ENCODE measurements around the gene KLHL20.
A peak's percentile ranks its signal among the peaks of the same experiment; 100 is the strongest.
"Not testable (repeated sequence)": the region's sequence is repeated elsewhere in the genome, so short reads cannot be mapped to it uniquely, and the experiment has no call there.

The KLHL20 gene, protein sequence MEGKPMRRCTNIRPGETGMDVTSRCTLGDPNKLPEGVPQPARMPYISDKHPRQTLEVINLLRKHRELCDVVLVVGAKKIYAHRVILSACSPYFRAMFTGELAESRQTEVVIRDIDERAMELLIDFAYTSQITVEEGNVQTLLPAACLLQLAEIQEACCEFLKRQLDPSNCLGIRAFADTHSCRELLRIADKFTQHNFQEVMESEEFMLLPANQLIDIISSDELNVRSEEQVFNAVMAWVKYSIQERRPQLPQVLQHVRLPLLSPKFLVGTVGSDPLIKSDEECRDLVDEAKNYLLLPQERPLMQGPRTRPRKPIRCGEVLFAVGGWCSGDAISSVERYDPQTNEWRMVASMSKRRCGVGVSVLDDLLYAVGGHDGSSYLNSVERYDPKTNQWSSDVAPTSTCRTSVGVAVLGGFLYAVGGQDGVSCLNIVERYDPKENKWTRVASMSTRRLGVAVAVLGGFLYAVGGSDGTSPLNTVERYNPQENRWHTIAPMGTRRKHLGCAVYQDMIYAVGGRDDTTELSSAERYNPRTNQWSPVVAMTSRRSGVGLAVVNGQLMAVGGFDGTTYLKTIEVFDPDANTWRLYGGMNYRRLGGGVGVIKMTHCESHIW

DNA sequence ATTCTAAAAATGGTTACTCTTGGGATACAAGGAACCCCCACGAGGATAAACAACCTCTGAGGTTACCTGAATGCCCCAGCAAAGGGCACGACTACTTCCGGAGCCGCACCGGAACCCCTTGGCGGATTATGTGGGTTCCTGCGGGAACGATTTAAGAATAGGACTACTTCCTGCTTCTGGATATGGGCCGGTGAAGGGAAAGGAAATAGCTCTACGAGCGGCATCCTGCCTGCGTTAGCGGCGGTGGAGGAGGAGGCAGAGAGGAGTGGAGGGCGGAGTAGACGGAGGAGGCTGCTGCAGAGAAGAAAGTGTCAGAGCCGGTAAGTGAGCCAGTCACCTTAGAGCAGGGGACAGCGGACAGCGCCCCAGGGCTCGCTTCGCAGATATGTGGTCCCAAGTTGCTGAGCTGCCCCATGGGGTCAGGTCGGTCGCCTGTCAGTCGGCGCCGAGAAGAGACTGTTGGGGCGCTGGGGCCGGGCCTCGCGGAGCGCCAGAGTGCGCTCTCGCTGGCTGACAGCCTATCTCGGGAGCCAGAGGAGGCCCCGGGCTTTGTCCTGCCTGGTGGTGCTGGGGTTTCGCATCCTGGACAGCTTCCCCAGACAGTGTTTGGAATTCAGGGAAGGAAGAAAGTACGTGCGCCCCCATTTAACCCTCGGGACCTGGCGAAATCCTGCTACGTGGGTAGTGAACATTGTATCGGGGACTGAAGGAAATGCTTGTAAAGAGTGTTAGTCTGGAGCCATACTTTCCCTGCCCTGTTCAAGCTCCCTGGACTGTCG, at the start of gene KLHL20:
Gene KLHL20, plus strand, starts transcription at position 223 of the 779 bp plus-strand sequence. CDS start 1,063 bp downstream, outside the sequence.
- H3K36me3 Mint-ChIP-seq, result peaks cover 7% of the 10 kb centered on the region
- H3K4me3 Mint-ChIP-seq, result peak within 1 kb of the TSS; percentile 91

GRCh38 chr1:173666646-173667045, 48.1 kb upstream of the KLHL20 start:
- Mint-ChIP-seq H3K27ac (no peak overlapping the region), H3K9me3 (no peaks in the 10 kb centered on the region), H3K4me1 (peaks cover 14% of the 10 kb centered on the region), H3K4me3 (no peak overlapping the region), H3K27me3 (peaks cover 52% of the 10 kb centered on the region), H3K36me3 (no peaks in the 10 kb centered on the region)
- ATAC-seq, result no peak

More for the DNA sequence above, at the start of gene KLHL20:
- H3K27me3 Mint-ChIP-seq, result peaks cover 21% of the 10 kb centered on the region
- peaks cover 16% of the 10 kb centered on the region for H3K4me1 Mint-ChIP-seq
- H3K9me3 Mint-ChIP-seq, result peaks cover 4% of the 10 kb centered on the region
- ATAC-seq, result peak; percentile 97
- peak within 1 kb of the TSS; percentile 84 for H3K27ac Mint-ChIP-seq

- H3K9me3 Mint-ChIP-seq, result no peaks in the 10 kb centered on the region
- H3K27me3 Mint-ChIP-seq, result peaks cover 59% of the 10 kb centered on the region
- peaks cover 14% of the 10 kb centered on the region for H3K4me1 Mint-ChIP-seq
- ATAC-seq, result no peak
- no peaks in the 10 kb centered on the region for H3K36me3 Mint-ChIP-seq
- no peak within 1 kb of the TSS for H3K27ac Mint-ChIP-seq
- H3K4me3 Mint-ChIP-seq, result peak within 1 kb of the TSS; percentile 56
Observed at GRCh38 chr1:173669491-173669941, 45.3 kb upstream of the KLHL20 start, which contains the start of gene ANKRD45. ANKRD45 (minus strand) TSS chr1:173669851; CDS start chr1:173659418, 10,433 bp downstream.

GRCh38 chr1:173674496-173674895, 40.3 kb upstream of the KLHL20 start:
- not testable (repeated sequence) for H3K4me1 Mint-ChIP-seq, H3K9me3 Mint-ChIP-seq, H3K36me3 Mint-ChIP-seq, H3K27ac Mint-ChIP-seq, H3K4me3 Mint-ChIP-seq, ATAC-seq
- peaks cover 33% of the 10 kb centered on the region for H3K27me3 Mint-ChIP-seq

DNA sequence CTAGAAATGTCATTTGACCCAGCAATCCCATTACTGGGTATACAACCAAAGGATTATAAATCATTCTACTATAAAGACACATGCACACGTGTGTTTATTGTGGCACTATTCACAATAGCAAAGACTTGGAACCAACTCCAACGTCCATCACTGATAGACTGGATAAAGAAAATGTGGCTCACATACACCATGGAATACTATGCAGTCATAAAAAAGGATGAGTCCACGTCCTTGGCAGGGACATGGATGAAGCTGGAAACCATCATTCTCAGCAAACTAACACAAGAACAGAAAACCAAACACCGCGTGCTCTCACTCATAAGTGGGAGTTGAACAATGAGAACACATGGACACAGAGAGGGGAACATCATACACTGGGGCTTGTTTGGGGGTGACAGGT, 34.6 kb upstream of the KLHL20 start:
- H3K9me3 Mint-ChIP-seq, result peaks cover 10% of the 10 kb centered on the region
- not testable (repeated sequence) for H3K4me3 Mint-ChIP-seq, H3K27ac Mint-ChIP-seq, H3K36me3 Mint-ChIP-seq, H3K4me1 Mint-ChIP-seq, H3K27me3 Mint-ChIP-seq, ATAC-seq

DNA sequence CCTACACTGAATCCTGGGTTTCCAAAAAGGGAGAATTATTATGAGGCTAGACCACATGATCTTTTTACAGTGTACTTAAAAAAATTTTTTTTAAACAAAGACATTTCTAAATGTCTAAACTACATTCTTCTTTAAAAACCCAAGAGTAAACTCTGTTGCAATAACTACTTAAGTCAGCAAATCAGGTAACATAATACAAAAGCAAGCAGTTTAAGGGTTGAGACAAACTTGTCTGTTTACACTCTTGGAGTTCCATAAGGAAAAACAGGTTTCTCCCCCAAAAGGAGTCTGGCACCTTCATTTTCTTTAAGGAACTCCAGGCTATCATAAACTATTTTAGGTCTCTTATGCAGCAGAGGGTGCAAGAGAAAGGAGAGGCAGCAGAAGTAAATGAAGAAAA, 32.6 kb upstream of the KLHL20 start:
- H3K36me3 Mint-ChIP-seq, result peaks cover 4% of the 10 kb centered on the region
- H3K4me1 Mint-ChIP-seq, result no peaks in the 10 kb centered on the region
- no peak for ATAC-seq
- peaks cover 10% of the 10 kb centered on the region for H3K9me3 Mint-ChIP-seq
- H3K27ac Mint-ChIP-seq, result no peak overlapping the region
- no peak overlapping the region for H3K4me3 Mint-ChIP-seq
- no peaks in the 10 kb centered on the region for H3K27me3 Mint-ChIP-seq

DNA sequence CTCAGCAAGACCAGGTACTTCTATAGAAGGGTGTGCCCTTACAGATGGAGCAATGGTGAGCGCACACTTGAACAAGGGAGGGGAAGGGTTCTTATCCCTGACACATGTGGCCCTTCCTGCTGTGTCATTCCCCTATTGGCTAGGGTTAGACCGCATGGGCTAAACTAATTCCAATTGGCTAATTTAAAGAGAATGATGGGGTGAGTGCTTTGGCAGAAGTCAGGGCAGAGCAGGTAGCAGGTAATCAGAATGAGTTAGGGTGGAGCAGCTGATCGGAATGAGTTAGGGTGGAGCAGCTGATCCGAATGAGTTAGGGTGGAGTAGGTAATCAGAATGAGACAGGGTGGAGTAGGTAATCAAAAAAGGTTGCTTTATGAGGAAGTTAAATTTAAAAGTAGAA, 30.9 kb upstream of the KLHL20 start:
- peaks cover 16% of the 10 kb centered on the region for H3K9me3 Mint-ChIP-seq
- H3K27me3 Mint-ChIP-seq, ATAC-seq: not testable (repeated sequence)

DNA sequence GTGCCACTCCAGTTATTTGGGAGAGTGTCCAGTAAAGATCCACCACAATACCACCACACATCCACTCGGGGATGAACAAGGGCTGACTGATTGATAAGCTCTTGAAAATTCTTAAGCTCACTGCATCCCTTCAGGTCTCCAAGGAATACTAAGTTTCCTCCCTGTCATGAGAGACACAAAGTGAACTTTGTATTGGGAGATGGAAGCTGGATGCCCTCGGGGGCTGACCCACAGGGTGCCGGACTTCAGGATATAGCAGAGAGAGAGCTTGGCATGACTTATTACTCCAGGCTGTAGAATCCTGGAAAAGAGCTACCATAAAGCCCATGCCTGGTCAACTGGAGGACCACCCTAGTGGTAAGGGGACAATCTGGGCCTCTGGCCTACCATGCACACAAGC, 29.7 kb upstream of the KLHL20 start:
- H3K27ac Mint-ChIP-seq, H3K9me3 Mint-ChIP-seq, H3K36me3 Mint-ChIP-seq, H3K4me3 Mint-ChIP-seq, H3K27me3 Mint-ChIP-seq, ATAC-seq: not testable (repeated sequence)
- H3K4me1 Mint-ChIP-seq, result peaks cover 11% of the 10 kb centered on the region

More for the DNA sequence above, 30.9 kb upstream of the KLHL20 start:
- H3K27ac Mint-ChIP-seq, H3K4me3 Mint-ChIP-seq, H3K36me3 Mint-ChIP-seq, H3K4me1 Mint-ChIP-seq: not testable (repeated sequence)

- Mint-ChIP-seq H3K27ac (peak overlapping the region; percentile 3), H3K4me3 (no peak overlapping the region), H3K27me3 (peaks cover 20% of the 10 kb centered on the region), H3K9me3 (peaks cover 11% of the 10 kb centered on the region), H3K36me3 (no peaks in the 10 kb centered on the region), H3K4me1 (peaks cover 11% of the 10 kb centered on the region)
- ATAC-seq, result no peak
Observed at GRCh38 chr1:173688300-173688699, 26.5 kb upstream of the KLHL20 start.

DNA sequence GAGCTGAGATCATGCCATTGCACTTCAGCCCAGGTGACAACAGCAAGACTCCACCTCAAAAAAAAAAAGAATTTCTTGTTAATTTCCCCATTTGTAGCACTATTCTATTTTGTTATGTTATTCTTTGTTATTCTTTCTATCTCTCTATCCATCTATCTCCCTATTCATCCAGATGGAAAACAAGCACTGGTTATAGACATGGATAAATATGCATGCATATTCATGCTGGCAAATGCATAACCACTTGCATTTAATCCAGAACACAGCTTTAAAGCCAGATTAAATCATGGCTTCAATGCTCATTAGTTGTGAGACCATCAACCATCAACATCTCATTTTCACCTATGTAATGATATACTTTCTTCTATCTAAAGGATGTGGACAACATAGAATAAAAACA, 21.5 kb upstream of the KLHL20 start:
- peaks cover 9% of the 10 kb centered on the region for H3K9me3 Mint-ChIP-seq
- no peak for ATAC-seq
- peaks cover 5% of the 10 kb centered on the region for H3K36me3 Mint-ChIP-seq
- no peak overlapping the region for H3K27ac Mint-ChIP-seq
- peaks cover 54% of the 10 kb centered on the region for H3K27me3 Mint-ChIP-seq
- H3K4me3 Mint-ChIP-seq, result no peak overlapping the region
- H3K4me1 Mint-ChIP-seq, result peaks cover 8% of the 10 kb centered on the region

DNA sequence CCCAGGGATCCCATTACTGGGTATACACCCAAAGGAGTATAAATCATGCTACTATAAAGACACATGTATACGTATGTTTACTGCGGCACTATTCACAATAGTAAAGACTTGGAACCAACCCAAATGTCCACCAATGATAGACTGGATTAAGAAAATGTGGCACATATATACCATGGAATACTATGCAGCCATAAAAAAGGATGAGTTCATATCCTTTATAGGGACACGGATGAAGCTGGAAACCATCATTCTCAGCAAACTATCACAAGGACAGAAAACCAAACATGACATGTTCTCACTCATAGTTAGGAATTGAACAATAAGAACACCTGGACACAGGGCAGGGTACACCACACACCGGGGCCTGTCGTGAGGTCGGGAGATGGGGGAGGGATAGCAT, 13.5 kb upstream of the KLHL20 start:
- ATAC-seq, H3K27ac Mint-ChIP-seq, H3K9me3 Mint-ChIP-seq, H3K36me3 Mint-ChIP-seq, H3K4me3 Mint-ChIP-seq, H3K4me1 Mint-ChIP-seq: not testable (repeated sequence)
- peaks cover 30% of the 10 kb centered on the region for H3K27me3 Mint-ChIP-seq

GRCh38 chr1:173702736-173703135, 12.0 kb upstream of the KLHL20 start:
- Mint-ChIP-seq H3K4me3 (no peak overlapping the region), H3K27ac (no peak overlapping the region), H3K27me3 (peaks cover 15% of the 10 kb centered on the region), H3K36me3 (no peaks in the 10 kb centered on the region), H3K9me3 (peaks cover 3% of the 10 kb centered on the region), H3K4me1 (no peaks in the 10 kb centered on the region)
- no peak for ATAC-seq

- Mint-ChIP-seq H3K36me3 (no peaks in the 10 kb centered on the region), H3K27ac (no peak overlapping the region), H3K27me3 (peaks cover 21% of the 10 kb centered on the region), H3K9me3 (peaks cover 3% of the 10 kb centered on the region), H3K4me1 (no peaks in the 10 kb centered on the region), H3K4me3 (no peak overlapping the region)
- ATAC-seq, result no peak
Observed at GRCh38 chr1:173705117-173705516, 9.7 kb upstream of the KLHL20 start.

DNA sequence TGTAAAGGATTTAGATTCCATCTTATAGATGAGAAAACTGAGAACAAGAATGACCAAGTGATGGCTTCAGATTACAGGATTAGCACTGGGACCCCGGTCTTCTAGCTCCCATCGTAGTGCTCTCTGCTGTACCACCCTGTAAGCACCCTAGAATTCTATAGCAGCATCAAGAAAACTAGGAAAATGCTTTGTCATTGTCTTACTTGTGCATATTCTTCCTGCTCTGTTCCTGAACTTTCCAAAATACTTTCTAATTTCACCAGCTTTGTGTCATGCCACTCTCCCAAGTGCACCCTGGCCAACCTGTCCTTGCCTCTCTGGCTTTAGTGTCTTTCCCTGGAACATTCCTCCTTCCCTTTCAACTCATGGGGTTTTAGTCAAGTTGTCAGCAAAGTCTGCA, 6.0 kb upstream of the KLHL20 start:
- ATAC-seq, result no peak
- H3K4me3 Mint-ChIP-seq, result no peak overlapping the region
- no peaks in the 10 kb centered on the region for H3K36me3 Mint-ChIP-seq
- peaks cover 3% of the 10 kb centered on the region for H3K9me3 Mint-ChIP-seq
- no peak overlapping the region for H3K27ac Mint-ChIP-seq
- peaks cover 40% of the 10 kb centered on the region for H3K27me3 Mint-ChIP-seq
- no peaks in the 10 kb centered on the region for H3K4me1 Mint-ChIP-seq

DNA sequence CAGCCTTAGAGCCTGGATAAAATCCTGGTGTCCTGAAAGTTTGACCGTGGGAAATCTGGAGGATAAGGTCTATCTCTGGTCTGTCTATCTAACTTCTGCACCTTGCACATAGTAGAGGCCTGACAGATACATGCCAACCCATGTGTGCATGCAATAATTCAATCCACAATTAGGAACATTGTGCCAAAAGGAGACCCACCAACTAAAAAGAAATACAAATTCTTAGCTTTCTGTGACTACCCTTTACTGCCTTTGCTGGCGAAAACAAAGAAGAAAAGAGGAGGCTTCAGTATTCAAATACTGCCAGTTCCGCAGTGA, 381 bp upstream of the KLHL20 start:
- Mint-ChIP-seq H3K27ac (peak overlapping the region; percentile 84), H3K4me3 (peak overlapping the region; percentile 91), H3K9me3 (peaks cover 4% of the 10 kb centered on the region), H3K36me3 (peaks cover 5% of the 10 kb centered on the region), H3K27me3 (peaks cover 24% of the 10 kb centered on the region), H3K4me1 (peaks cover 14% of the 10 kb centered on the region)
- ATAC-seq, result no peak
